OCI-LY7 (cell line): ENCODE results near the gene CMIP.

Source experiments
- CTCF ChIP-seq: fragments of 200-600 bp; sonication (generic); conservative IDR thresholded peaks from 2 replicates; pipeline ENCODE4 v1.5.1; 2014; ENCODE audit warnings: mild to moderate bottlenecking, antibody characterized with exemption, low read length, moderate library complexity, mixed read lengths
- EZH2phosphoT487 ChIP-seq: fragments of 200-600 bp; sonication (generic); IDR thresholded peaks from 2 replicates; pipeline ENCODE4 v1.6.1; 2018; ENCODE audit warnings: low read depth, borderline replicate concordance, mild to moderate bottlenecking, mixed run types, antibody characterized with exemption, low read length, moderate library complexity, mixed read lengths

GRCh38 chr16:81574168-81574567, 129.6 kb downstream of the CMIP start:
- no peak for TF ChIP-seq CTCF
- no peak for TF ChIP-seq EZH2phosphoT487
